Activated T-helper 17 cell treated with anti-CD3 and anti-CD28 coated beads, Interleukin-2, amount 50 U/mL, for 72 hours (primary cell): ENCODE measurements around the gene MEF2A. TPM values are rescaled to one million over a fixed set of nuclear protein-coding genes. Genes with fewer than 3 reads are reported as not detected.
A peak's percentile ranks its signal among the peaks of the same experiment; 100 is the strongest.
"Not testable (repeated sequence)": the region's sequence is repeated elsewhere in the genome, so short reads cannot be mapped to it uniquely, and the experiment has no call there.

Source experiments
- ATAC-seq: fragments of 150-1000 bp; cut with Tn5 transposase; replicated peaks from 2 replicates; pipeline ENCODE4 v1.10.0; 2021; ENCODE audit warnings: mild to moderate bottlenecking, moderate library complexity
- H3K27ac Mint-ChIP-seq: one replicate; pipeline ENCODE4 v1.8.0; 2022; ENCODE audit warnings: mixed read lengths
- H3K27me3 Mint-ChIP-seq: one replicate; pipeline ENCODE4 v1.8.0; 2022; ENCODE audit warnings: mixed read lengths
- H3K36me3 Mint-ChIP-seq: one replicate; pipeline ENCODE4 v1.8.0; 2022; ENCODE audit warnings: low read depth, mild to moderate bottlenecking, mixed read lengths
- H3K4me1 Mint-ChIP-seq: one replicate; pipeline ENCODE4 v1.8.0; 2022; ENCODE audit warnings: mixed read lengths
- H3K4me3 Mint-ChIP-seq: one replicate; pipeline ENCODE4 v1.8.0; 2022; ENCODE audit warnings: mild to moderate bottlenecking, mixed read lengths
- H3K9me3 Mint-ChIP-seq: one replicate; pipeline ENCODE4 v1.8.0; 2022; ENCODE audit warnings: mixed read lengths
- total RNA-seq, 2 donors: library from RNA; stranded (reverse); gene quantifications; one replicate each; pipeline ENCODE4 v1.2.3, GENCODE V29; 2022

MEF2A gene
- total RNA-seq, 2 donors from 2014 or later, result 15.7 to 18.3 TPM

DNA sequence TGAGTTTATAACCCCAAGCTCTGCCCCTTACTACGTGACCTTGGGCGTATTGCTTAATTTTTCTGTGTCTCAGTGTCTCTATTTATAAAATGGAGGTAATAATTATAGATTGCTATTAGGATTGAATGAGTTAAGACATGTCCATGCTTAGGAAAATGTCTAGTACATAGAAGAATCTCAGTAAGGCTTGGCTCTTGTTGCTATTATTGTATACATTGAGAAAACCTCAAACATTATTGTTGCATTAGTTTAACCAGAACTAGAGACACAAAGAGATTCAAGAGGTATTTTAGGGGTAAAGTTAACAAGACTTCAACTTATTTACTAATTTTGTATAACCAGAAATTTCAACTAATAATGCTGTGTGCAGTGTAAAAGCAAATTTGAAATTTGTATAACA is 66.7 kb downstream of the MEF2A start:
- Mint-ChIP-seq H3K4me1 (peaks cover 10% of the 10 kb centered on the region), H3K27ac (no peak overlapping the region), H3K4me3 (no peak overlapping the region), H3K27me3 (no peaks in the 10 kb centered on the region), H3K36me3 (peaks cover 49% of the 10 kb centered on the region), H3K9me3 (peaks cover 4% of the 10 kb centered on the region)
- ATAC-seq, result no peak

DNA sequence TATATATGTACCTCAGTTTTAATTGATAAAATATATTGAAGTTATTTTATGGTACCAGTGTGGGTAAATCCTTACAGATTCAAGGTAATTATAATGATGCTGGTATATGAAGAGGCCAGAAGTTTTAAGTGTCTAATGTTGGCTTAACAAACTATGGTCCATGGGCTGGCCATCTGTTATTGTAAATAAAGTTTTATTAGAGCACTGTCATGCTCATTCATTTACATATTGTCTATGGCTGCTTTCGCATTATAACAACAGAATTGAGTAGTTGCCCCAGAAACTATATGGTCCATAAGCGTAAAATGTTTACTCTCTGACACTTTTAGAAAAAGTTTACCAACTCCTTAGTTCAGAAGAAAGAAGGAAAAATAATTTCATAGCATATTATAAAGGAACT is 67.9 kb downstream of the MEF2A start:
- no peak overlapping the region for H3K4me3 Mint-ChIP-seq
- peaks cover 54% of the 10 kb centered on the region for H3K36me3 Mint-ChIP-seq
- no peak for ATAC-seq
- H3K27ac Mint-ChIP-seq, result no peak overlapping the region
- H3K27me3 Mint-ChIP-seq, result no peaks in the 10 kb centered on the region
- H3K9me3 Mint-ChIP-seq, result peaks cover 4% of the 10 kb centered on the region
- H3K4me1 Mint-ChIP-seq, result peaks cover 10% of the 10 kb centered on the region

DNA sequence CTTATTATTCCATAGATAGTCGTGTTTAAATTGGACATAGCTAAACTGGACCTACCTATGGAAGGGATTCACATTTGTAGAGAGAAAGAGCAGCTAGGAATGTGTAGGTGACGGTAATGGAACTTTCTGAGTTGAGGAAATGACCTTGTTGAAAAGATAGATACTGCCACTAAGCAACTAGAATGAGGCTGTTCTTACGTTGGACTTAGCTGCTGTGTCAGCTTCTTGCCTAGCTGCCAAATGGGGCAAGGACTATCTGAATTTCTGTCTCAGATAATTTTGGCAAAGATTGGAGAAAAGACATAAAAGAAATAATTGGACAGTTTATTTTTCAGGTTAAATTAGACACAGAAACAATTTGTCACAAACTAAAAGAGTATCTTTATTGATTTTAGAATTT is 68.8 kb downstream of the MEF2A start:
- Mint-ChIP-seq H3K4me3 (no peak overlapping the region), H3K4me1 (peaks cover 10% of the 10 kb centered on the region), H3K27ac (peak overlapping the region; percentile 51), H3K9me3 (peaks cover 4% of the 10 kb centered on the region), H3K27me3 (no peaks in the 10 kb centered on the region), H3K36me3 (peaks cover 54% of the 10 kb centered on the region)
- no peak for ATAC-seq

DNA sequence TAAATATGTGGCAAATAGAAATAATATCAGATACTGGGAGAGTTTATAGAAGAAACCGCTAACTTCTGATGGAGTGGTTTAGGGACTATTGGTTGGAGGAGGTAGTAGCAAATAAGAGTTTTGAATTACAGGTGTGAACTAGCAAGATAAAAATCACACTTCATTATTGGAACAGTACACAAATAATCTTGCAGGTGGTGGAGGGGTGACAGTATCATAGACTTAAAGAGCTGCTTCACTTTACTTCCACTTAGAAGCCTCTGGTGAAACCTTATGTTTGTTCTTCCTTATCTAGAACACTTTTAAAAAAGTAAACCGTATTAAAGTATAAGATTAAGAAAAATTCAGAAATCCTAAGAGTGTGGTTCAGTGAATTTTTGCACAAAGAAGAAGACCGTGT is 69.4 kb downstream of the MEF2A start:
- no peak for ATAC-seq
- peaks cover 54% of the 10 kb centered on the region for H3K36me3 Mint-ChIP-seq
- H3K9me3 Mint-ChIP-seq, result peaks cover 4% of the 10 kb centered on the region
- H3K27me3 Mint-ChIP-seq, result no peaks in the 10 kb centered on the region
- peak overlapping the region; percentile 51 for H3K27ac Mint-ChIP-seq
- H3K4me1 Mint-ChIP-seq, result peaks cover 6% of the 10 kb centered on the region
- H3K4me3 Mint-ChIP-seq, result no peak overlapping the region

DNA sequence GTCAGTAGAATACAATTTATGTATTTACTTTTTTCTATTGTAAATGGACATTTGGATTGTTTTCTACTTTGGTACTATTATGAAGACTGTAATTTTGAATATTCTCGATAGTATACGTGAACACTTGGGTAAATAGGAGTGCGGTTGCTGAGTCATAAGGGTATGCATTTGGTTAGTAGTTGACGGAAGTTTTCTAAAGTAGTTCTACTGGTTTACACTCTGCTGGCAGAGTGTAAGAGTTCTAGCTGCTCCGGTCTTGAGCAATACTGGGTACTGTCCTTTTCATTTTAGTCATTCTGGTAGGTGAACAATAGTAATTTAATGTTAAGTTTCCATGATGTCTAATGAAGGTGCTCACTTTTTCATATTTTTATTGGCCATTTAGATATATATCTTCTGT is 70.0 kb downstream of the MEF2A start:
- peaks cover 4% of the 10 kb centered on the region for H3K9me3 Mint-ChIP-seq
- no peaks in the 10 kb centered on the region for H3K27me3 Mint-ChIP-seq
- H3K4me3 Mint-ChIP-seq, result no peak overlapping the region
- H3K27ac Mint-ChIP-seq, result peak overlapping the region; percentile 51
- peaks cover 61% of the 10 kb centered on the region for H3K36me3 Mint-ChIP-seq
- ATAC-seq, result peak; percentile 98
- H3K4me1 Mint-ChIP-seq, result peaks cover 4% of the 10 kb centered on the region

DNA sequence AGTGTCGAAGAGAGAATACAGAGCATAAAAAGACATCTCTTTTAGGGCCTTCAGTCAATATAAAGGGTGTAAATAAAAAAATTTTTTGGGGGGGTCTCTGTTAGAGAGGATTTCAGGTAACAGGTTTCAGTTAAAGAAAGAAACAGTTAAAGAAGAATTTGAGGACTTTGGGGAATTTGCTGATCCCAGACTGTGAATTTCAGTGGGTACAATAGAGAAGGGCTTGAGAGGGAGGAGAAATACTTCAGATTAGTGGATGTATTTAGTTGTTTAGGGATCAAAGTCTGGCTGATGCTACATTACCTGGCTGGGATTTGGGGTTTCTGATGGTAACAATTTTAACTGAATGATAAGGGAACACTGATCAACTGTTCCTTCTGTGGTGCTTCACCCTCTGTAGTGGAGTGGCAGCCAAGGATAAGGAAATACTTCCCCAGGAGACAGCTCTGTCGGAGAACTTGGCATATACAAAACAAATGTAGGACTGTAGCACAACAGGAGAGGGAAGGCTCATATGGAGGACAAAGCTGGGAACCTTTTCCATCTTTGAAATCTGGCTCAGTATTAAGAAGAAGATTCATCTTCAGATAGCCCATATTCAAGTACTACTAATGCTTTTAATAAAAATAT is 79.2 kb downstream of the MEF2A start:
- peaks cover 11% of the 10 kb centered on the region for H3K9me3 Mint-ChIP-seq
- no peaks in the 10 kb centered on the region for H3K4me1 Mint-ChIP-seq
- no peak overlapping the region for H3K27ac Mint-ChIP-seq
- peaks cover 61% of the 10 kb centered on the region for H3K36me3 Mint-ChIP-seq
- H3K27me3 Mint-ChIP-seq, result no peaks in the 10 kb centered on the region
- ATAC-seq, result no peak
- no peak overlapping the region for H3K4me3 Mint-ChIP-seq

DNA sequence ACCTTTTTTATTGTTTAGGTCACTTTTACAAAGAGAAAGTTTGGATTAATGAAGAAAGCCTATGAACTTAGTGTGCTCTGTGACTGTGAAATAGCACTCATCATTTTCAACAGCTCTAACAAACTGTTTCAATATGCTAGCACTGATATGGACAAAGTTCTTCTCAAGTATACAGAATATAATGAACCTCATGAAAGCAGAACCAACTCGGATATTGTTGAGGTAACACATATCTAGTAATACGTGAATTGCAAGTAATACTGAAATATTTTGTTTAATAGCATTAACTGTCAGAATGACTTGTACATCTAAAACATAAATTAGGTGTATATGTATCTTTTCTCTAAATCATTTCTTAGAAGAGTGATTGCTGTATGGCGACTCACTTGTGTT is 79.8 kb downstream of the MEF2A start:
- no peak for ATAC-seq

DNA sequence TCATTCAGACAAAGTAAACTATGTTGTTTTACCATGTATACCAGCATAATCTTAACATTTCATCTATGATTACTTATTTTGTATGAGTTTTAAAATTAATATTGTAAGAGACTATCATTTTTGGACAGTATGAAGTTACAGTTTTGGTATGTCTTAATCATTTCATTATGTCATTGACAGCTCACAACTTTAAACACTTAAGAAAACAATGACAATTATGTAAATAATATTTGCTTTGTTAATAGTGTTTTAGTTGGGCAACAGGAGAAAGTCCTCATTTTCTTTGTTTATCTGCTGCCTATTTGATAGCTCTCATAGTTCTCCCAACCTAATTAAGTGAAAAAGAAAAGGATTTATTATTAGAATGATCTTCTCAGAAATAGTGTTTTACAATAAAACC is 80.2 kb downstream of the MEF2A start:
- Mint-ChIP-seq H3K4me1 (no peaks in the 10 kb centered on the region), H3K27ac (no peak overlapping the region), H3K4me3 (no peak overlapping the region), H3K27me3 (no peaks in the 10 kb centered on the region), H3K36me3 (peaks cover 55% of the 10 kb centered on the region), H3K9me3 (peaks cover 11% of the 10 kb centered on the region)
- no peak for ATAC-seq

More for the DNA sequence above, 79.8 kb downstream of the MEF2A start:
- Mint-ChIP-seq H3K27me3 (no peaks in the 10 kb centered on the region), H3K27ac (no peak overlapping the region), H3K36me3 (peaks cover 57% of the 10 kb centered on the region), H3K9me3 (peaks cover 11% of the 10 kb centered on the region), H3K4me3 (no peak overlapping the region), H3K4me1 (no peaks in the 10 kb centered on the region)

DNA sequence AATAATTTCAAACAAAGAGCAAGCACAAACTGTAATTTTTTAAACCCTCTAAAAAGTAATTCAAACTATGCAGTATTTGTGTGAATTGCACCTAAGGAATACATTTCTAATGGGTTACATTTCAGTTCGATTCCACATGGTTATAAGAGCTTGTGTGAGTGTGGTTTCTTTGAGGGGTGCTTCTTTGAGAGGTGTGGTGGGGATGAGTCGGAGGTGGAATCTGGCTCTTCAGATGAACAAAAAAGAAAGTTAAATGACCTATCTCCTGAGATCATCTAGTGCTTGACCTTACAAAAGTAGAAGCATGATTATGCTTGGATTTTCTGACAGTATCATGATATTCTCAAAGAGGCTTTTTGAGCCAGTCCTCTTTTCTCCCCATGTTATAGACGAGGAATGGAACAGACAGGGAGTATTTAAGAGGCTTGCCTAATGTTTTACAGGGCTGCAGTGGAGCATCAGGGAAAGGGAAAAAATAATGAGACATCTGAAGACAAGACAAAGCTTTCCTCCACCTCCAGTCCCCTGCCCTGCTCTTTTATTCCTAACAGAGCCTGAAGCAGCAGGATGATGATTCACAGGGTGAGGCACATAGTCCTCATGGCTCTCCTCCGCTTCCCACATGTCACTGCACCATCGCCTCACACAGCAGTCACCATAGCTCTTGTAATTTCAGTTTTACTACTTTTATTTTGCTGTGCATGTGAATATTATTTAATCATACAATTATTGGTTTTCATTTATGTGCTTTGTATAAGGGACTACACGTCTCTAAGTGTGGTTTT is 85.4 kb downstream of the MEF2A start:
- H3K36me3 Mint-ChIP-seq, result peaks cover 21% of the 10 kb centered on the region
- H3K27ac Mint-ChIP-seq, result no peak overlapping the region
- no peak overlapping the region for H3K4me3 Mint-ChIP-seq

DNA sequence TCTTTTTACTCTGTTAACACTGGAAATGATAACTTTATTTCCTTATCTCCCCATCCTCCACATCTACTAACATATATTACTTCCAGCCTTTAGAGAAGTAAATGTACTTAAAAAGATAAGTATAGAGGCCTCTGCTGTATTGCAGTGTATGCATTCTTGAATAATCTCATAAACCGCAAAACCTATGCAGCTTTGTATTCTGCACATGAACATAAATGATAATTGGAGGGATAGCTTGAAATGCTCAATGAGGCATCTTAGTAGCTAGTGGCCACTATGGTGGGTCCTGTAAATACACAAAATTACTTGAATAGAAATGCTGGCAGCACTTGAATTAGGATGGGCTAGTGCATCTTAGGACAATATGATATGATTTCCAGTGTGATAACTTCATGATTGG is 90.4 kb downstream of the MEF2A start:
- no peaks in the 10 kb centered on the region for H3K9me3 Mint-ChIP-seq
- peaks cover 11% of the 10 kb centered on the region for H3K36me3 Mint-ChIP-seq
- ATAC-seq, result no peak
- H3K4me3 Mint-ChIP-seq, result no peak overlapping the region
- no peaks in the 10 kb centered on the region for H3K4me1 Mint-ChIP-seq
- no peaks in the 10 kb centered on the region for H3K27me3 Mint-ChIP-seq
- H3K27ac Mint-ChIP-seq, result no peak overlapping the region

More for the DNA sequence above, 85.4 kb downstream of the MEF2A start:
- Mint-ChIP-seq H3K9me3 (no peaks in the 10 kb centered on the region), H3K27me3 (no peaks in the 10 kb centered on the region), H3K4me1 (no peaks in the 10 kb centered on the region)
- peak; percentile 31 for ATAC-seq

DNA sequence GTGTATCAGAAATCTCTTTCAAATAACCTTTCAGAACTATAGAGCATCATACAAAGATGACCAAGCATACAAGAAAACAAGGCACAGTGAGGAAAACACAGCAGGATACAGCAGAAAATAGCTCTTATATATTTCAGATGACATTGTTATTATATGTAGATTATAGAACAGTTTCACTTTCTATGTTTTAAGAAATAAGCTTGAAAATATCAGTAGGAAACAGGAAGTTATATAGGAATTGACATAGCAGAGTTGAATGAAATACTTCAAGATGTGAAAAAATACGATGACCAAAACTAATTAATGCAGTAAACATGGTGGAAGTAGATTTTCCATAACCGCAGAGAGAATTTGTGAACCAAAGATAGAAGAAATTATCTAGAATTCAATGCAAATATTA is 92.2 kb downstream of the MEF2A start:
- Mint-ChIP-seq H3K36me3 (peaks cover 4% of the 10 kb centered on the region), H3K27ac (no peak overlapping the region)
- ATAC-seq, result no peak

DNA sequence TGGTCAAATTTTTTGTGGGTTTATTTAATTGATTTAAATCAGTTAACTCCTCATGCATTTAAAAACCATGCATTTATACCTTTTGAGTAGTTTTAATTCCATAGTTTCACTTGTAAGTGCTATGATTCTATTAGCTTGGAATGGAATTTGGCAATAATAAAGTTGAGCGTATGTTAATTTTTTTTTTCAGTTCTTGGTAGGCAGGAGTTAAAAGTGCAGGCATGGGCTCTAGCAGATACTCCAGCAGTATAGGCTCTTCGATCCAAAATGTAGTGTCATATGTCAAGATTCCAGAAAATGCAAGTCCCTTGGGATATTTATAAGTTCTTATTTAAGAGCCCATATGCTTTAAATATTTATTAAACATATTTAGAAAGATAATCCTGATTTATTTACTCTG is 97.1 kb downstream of the MEF2A start:
- Mint-ChIP-seq H3K27ac (no peak overlapping the region), H3K36me3 (peaks cover 11% of the 10 kb centered on the region), H3K9me3 (no peaks in the 10 kb centered on the region), H3K4me1 (no peaks in the 10 kb centered on the region), H3K27me3 (no peaks in the 10 kb centered on the region), H3K4me3 (no peak overlapping the region)
- no peak for ATAC-seq

More for the DNA sequence above, 92.2 kb downstream of the MEF2A start:
- H3K27me3 Mint-ChIP-seq, result no peaks in the 10 kb centered on the region
- no peak overlapping the region for H3K4me3 Mint-ChIP-seq
- no peaks in the 10 kb centered on the region for H3K4me1 Mint-ChIP-seq
- H3K9me3 Mint-ChIP-seq, result no peaks in the 10 kb centered on the region

DNA sequence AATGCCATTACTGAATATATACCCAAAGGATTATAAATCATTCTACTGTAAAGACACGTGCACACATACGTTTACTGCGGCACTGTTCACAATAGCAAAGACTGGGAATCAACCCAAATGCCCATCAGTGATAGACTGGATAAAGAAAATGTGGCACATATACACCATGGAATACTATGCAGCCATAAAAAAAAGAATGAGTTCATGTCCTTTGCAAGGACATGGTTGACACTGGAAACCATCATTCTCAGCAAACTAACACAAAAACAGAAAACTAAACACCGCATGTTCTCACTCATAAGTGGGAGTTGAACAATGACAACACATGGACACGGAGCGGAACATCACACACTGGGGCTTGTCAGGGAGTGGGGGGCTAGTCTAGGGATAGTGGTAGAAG is 100.3 kb downstream of the MEF2A start:
- not testable (repeated sequence) for H3K9me3 Mint-ChIP-seq, H3K4me3 Mint-ChIP-seq, H3K4me1 Mint-ChIP-seq, ATAC-seq, H3K27me3 Mint-ChIP-seq, H3K27ac Mint-ChIP-seq
- H3K36me3 Mint-ChIP-seq, result peaks cover 14% of the 10 kb centered on the region

DNA sequence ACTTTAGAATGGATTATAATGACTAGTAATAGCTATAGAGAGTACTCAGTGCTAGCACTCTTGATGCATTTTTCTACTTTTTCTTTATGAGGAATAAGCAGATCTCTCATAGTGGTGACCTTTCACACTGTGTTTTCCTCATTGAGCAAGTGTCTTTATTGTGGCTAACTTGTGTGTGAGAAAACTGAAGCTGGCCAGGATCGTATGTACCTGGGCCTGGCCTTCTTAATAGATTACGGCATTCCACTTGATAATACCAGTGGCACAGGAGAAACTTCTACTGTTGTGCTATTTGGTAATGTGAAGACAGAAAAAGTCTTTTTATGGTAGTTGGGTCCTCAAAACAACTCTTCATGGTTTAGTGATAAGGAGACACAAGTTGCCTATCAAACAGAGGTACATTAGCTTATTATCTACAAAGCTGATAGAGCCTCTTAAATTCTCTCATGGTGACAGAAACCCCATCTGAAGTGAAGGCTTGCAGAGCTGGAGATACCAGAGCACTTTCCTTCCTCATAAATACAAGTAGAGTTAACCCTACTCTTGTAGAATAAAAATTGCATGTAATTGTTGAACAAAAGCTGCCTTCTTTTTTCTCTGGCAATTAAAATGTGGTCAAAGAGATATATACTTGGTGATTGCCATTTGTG is 102.9 kb downstream of the MEF2A start:
- Mint-ChIP-seq H3K27ac (no peak overlapping the region), H3K4me1 (no peaks in the 10 kb centered on the region), H3K4me3 (no peak overlapping the region), H3K27me3 (no peaks in the 10 kb centered on the region), H3K9me3 (no peaks in the 10 kb centered on the region), H3K36me3 (peaks cover 36% of the 10 kb centered on the region)
- no peak for ATAC-seq

DNA sequence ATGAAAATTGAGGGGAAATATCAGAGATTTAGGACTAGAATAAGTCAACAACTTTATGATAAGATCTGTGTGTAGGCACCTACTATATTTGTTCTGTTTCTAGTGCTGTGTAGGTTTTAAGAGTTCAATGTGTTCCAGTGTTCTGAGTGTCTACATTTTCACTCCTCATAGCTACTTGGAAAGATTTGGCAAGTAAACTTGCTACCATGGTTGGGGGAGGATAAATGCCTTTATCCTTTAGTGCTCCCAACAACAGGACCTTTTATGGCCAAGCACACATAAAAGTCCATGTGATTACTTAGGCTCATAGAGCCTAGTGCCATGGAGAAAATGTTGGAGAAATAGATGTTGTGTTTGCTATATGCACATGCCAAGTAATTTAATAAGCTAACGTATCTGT is 103.5 kb downstream of the MEF2A start:
- no peak for ATAC-seq
- H3K27ac Mint-ChIP-seq, result no peak overlapping the region
- no peak overlapping the region for H3K4me3 Mint-ChIP-seq
- no peaks in the 10 kb centered on the region for H3K9me3 Mint-ChIP-seq
- peaks cover 40% of the 10 kb centered on the region for H3K36me3 Mint-ChIP-seq
- no peaks in the 10 kb centered on the region for H3K27me3 Mint-ChIP-seq
- no peaks in the 10 kb centered on the region for H3K4me1 Mint-ChIP-seq
